KOPT-K1 (cell line): ENCODE results near the gene OR10R2.
"Not testable (repeated sequence)": the region's sequence is repeated elsewhere in the genome, so short reads cannot be mapped to it uniquely, and the experiment has no call there.

ENCODE experiments used
- H3K27ac ChIP-seq: fragments of 200-600 bp; sonication (generic); 2 replicates; pipeline ENCODE4 v1.5.1; 2016; ENCODE audit warnings: antibody characterized with exemption, mild to moderate bottlenecking, low read depth, low read length; ENCODE audit not compliant: poor library complexity, severe bottlenecking
- H3K36me3 ChIP-seq: fragments of 200-600 bp; sonication (generic); 2 replicates; pipeline ENCODE4 v1.5.1; 2017; ENCODE audit warnings: antibody characterized with exemption, mild to moderate bottlenecking, low read length, moderate library complexity; ENCODE audit not compliant: insufficient read depth
- H3K9me3 ChIP-seq: fragments of 200-600 bp; sonication (generic); 2 replicates; pipeline ENCODE4 v1.5.1; 2017; ENCODE audit warnings: antibody characterized with exemption, low read length, mild to moderate bottlenecking; ENCODE audit not compliant: insufficient read depth, poor library complexity, severe bottlenecking

Gene OR10R2

DNA sequence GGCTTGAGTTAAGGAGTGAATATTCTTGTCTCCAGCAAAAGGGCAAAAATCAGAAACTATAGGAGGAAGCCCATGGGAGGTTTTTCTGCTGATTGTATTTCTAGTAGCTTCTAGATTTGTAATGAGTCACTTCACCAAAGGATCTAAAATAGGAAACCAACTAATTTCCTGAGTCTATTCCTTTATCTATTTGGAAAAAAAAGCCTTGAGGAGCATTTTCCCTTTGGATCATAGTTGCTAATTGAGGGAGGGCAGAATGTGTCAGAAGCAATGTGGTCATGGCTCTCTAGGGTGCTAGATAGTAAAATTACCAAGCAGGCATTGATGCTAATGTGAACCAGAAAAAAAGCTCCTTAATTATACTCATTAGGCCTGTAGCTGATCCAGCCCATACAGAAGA lies at the start of gene OR10R2:
TSS of gene OR10R2 (plus strand) at position 301 of the 400 bp plus-strand sequence. CDS start 106 bp downstream, outside the sequence.
- no peak within 1 kb of the TSS for H3K27ac ChIP-seq
- H3K36me3 ChIP-seq: no peaks in the 10 kb centered on the region
- H3K9me3 ChIP-seq: peaks cover 5% of the 10 kb centered on the region

DNA sequence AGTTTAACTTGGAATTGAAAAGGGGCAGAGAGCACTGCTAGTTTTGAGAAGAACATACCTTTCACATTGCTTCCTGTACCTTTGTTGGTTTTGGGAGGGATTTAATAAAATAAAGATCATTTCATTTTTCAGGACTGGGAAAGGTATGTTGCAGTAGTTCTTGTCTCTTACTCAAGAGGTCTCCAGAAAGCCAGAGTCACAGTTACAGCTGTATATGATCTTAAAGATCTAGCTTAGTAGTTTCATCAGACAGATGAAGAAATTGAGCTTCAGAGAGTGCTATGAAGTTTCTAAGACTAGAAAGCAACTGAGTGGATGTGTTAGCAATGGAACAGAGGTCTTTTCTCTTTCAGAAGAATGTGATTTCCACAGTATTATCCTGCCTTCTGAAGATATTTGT lies 47.0 kb upstream of the OR10R2 start:
- Histone ChIP-seq H3K36me3 (no peaks in the 10 kb centered on the region), H3K9me3 (no peaks in the 10 kb centered on the region), H3K27ac (peak overlapping the region; percentile 66)

DNA sequence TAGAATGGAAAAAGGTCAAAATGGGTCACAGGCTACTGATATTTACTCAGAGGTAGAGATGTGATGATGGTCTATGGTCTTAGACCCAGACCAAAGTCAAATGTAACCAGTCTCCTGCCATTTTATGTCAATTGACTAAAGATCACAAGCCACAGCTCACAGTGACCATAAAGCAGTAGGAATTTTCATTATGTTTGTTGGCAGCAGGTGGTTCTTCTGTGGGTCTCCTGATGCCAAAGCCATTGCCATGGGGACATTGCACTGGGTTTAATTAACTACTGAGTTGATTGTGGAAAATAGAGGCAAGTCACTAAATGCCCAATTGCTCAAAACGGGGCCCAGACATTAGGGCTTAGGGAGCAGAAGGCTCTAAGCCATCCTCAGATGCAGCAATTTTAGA lies 45.9 kb upstream of the OR10R2 start, which contains the start of gene OR10K2:
TSS of gene OR10K2 (minus strand) at position 101 of the 400 bp plus-strand sequence. CDS start 5,371 bp downstream, outside the sequence.
- H3K36me3 ChIP-seq: no peaks in the 10 kb centered on the region
- peak within 1 kb of the TSS; percentile 66 for H3K27ac ChIP-seq
- H3K9me3 ChIP-seq: peaks cover 6% of the 10 kb centered on the region

DNA sequence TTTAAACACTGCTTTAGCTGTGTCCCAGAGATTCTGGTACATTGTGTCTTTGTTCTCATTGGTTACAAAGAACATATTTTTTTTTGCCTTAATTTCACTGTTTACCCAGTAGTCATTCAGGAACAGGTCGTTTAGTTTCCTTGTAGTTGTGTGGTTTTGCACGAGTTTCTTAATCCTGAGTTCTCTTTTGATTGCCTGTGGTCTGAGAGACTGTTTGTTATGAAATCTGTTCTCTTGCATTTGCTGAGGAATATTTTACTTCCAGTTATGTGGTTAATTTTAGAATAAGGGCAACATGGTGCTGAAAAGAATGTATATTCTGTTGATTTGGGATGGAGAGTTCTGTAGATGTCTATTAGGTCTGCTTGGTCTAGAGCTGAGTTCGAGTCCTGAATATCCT lies 41.9 kb upstream of the OR10R2 start:
- H3K9me3 ChIP-seq: peaks cover 27% of the 10 kb centered on the region

GRCh38 chr1:158434741-158435140 lies 37.3 kb upstream of the OR10R2 start:
- Histone ChIP-seq H3K36me3 (no peaks in the 10 kb centered on the region), H3K9me3 (peaks cover 28% of the 10 kb centered on the region), H3K27ac (peak overlapping the region; percentile 17)

More for the DNA sequence above, 41.9 kb upstream of the OR10R2 start:
- not testable (repeated sequence) for H3K36me3 ChIP-seq, H3K27ac ChIP-seq

- peak overlapping the region; percentile 64 for H3K27ac ChIP-seq
- H3K36me3 ChIP-seq: no peaks in the 10 kb centered on the region
- H3K9me3 ChIP-seq: peaks cover 2% of the 10 kb centered on the region
Measured at GRCh38 chr1:158445376-158445775, 26.6 kb upstream of the OR10R2 start.

- peaks cover 28% of the 10 kb centered on the region for H3K9me3 ChIP-seq
- H3K36me3 ChIP-seq: no peaks in the 10 kb centered on the region
- H3K27ac ChIP-seq: no peak overlapping the region
Measured at GRCh38 chr1:158454537-158454936, 17.5 kb upstream of the OR10R2 start.

DNA sequence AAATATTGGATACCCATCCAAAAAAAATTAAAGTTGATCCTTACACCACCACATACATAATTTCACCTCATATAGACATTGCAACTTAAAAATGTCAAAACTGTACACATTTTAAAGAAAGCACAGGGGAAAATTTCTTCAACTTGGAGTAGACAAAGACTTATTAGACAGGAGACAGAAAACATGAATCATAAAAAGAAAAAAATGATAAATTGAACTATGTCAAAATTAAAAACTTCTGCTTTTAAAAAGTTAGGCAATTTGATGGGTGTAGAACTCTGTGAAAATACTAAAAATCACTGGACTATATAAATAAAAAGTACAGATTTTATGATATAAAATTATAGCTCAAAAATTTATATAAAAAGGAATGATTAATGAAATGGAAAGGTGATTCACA lies 14.8 kb upstream of the OR10R2 start:
- no peak overlapping the region for H3K27ac ChIP-seq
- H3K36me3 ChIP-seq: no peaks in the 10 kb centered on the region
- peaks cover 14% of the 10 kb centered on the region for H3K9me3 ChIP-seq

DNA sequence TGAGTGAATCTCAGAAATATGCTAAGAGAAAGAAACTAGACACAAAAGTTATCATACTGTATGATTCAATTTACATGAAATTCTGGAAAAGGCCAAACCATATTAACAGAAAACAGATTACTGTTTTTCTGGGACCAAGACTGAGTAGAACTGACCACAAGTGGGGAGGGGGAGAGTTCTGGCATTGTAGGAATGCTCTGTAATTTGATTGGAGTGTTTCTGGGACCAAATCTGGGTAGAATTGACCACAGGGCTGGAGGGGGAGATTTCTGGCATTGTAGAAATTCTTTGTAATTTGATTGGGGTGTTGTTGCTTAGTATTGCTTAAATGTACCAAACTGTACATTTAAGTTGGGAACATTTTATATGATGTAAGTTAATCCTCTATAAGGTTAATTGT lies 13.8 kb upstream of the OR10R2 start:
- Histone ChIP-seq H3K9me3 (peaks cover 4% of the 10 kb centered on the region), H3K27ac (no peak overlapping the region), H3K36me3 (no peaks in the 10 kb centered on the region)

DNA sequence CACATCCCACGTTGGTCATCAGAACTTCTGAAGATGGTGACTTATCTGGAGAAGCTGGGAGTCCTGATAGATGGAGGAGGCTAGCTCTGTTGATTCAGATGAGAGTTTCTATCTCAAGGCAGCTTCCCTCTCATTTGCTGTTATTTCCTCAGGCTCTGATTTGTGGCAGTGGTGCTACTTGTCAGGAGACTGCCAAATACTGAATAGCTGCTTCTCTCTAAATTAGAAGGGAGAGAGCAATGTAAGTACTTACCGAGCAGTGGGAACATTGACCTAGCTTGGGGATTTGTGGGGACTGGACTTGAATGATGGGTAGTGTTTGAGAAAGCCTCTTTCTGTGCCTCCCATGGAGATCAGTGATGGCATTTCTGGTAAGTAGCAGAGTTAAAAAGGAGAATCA lies 10.5 kb upstream of the OR10R2 start, which contains the start of gene OR10K1:
TSS of gene OR10K1 (plus strand) at position 301 of the 400 bp plus-strand sequence. CDS start 3,728 bp downstream, outside the sequence.
- Histone ChIP-seq H3K36me3 (no peaks in the 10 kb centered on the region), H3K9me3 (no peaks in the 10 kb centered on the region), H3K27ac (no peak within 1 kb of the TSS)

- Histone ChIP-seq H3K36me3 (no peaks in the 10 kb centered on the region), H3K27ac (no peak overlapping the region), H3K9me3 (no peaks in the 10 kb centered on the region)
Measured at GRCh38 chr1:158485455-158485854, 13.4 kb downstream of the OR10R2 start.

DNA sequence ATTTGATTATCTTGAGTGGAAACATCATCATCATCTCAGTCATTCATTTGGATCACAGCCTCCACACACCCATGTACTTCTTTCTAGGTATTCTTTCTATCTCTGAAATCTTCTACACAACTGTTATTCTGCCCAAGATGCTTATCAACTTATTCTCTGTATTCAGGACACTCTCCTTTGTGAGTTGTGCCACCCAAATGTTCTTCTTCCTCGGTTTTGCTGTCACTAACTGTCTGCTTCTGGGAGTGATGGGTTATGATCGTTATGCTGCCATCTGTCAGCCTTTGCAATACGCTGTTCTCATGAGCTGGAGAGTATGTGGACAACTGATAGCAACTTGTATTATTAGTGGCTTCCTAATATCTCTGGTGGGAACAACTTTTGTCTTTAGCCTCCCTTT lies 19.3 kb downstream of the OR10R2 start:
- peak overlapping the region; percentile 88 for H3K27ac ChIP-seq
- H3K36me3 ChIP-seq: no peaks in the 10 kb centered on the region
- H3K9me3 ChIP-seq: no peaks in the 10 kb centered on the region

- Histone ChIP-seq H3K9me3 (no peaks in the 10 kb centered on the region), H3K27ac (peak overlapping the region; percentile 88), H3K36me3 (no peaks in the 10 kb centered on the region)
Measured at GRCh38 chr1:158493054-158493453, 21.0 kb downstream of the OR10R2 start.

GRCh38 chr1:158494796-158495195 lies 22.8 kb downstream of the OR10R2 start:
- Histone ChIP-seq H3K9me3 (no peaks in the 10 kb centered on the region), H3K27ac (peak overlapping the region; percentile 88)

DNA sequence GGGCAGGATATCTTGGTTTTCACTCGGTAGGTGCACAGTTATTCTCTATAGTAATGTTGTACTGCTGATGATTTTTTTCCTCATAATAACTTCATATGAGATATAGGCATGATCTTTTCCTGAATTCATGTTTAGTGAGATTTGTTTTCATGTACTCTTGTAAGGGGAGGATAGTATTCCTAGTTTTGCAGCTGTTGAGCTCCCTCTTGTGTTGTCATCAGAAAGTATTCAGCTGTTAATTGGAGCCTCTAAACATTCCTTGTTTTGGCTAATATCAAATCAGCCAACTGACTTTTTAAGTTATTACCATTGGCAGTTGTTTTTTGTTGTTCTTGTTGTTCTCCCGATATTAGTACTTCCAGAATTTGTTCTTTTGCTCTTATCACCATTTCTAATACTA lies 24.4 kb downstream of the OR10R2 start:
- no peaks in the 10 kb centered on the region for H3K36me3 ChIP-seq
- H3K9me3 ChIP-seq: peaks cover 10% of the 10 kb centered on the region
- H3K27ac ChIP-seq: peak overlapping the region; percentile 88

More at GRCh38 chr1:158494796-158495195, 22.8 kb downstream of the OR10R2 start:
- H3K36me3 ChIP-seq: no peaks in the 10 kb centered on the region

GRCh38 chr1:158506369-158506987 lies 34.5 kb downstream of the OR10R2 start:
- H3K36me3 ChIP-seq: no peaks in the 10 kb centered on the region
- no peak overlapping the region for H3K27ac ChIP-seq

More at GRCh38 chr1:158506369-158506987, 34.5 kb downstream of the OR10R2 start:
- H3K9me3 ChIP-seq: peaks cover 9% of the 10 kb centered on the region
